Esophagus muscularis mucosa (tissue), 4 donors: ENCODE results near the gene NTF3. TPM values are rescaled to one million over a fixed set of nuclear protein-coding genes. Genes with fewer than 3 reads are reported as not detected.
A peak's percentile ranks its signal among the peaks of the same experiment; 100 is the strongest.

ENCODE experiments used
- DNase-seq: peaks from one replicate; pipeline ENCODE4 v3.0.0-alpha.2; 2017; ENCODE audit errors: extremely low spot score
- H3K27ac ChIP-seq, 4 donors: fragments of 200-600 bp; sonication (generic); replicated peaks in 1 of 4; 1 replicate in 3 of 4; 2 replicates in 1 of 4; pipeline ENCODE4 v1.5.1; 2016 to 2019; ENCODE audit warnings: mild to moderate bottlenecking in 1 of 4
- H3K27me3 ChIP-seq, 4 donors: fragments of 200-600 bp; sonication (generic); one replicate each; pipeline versions ENCODE4 v1.5.1 to v1.6.0; 2016 to 2019
- H3K36me3 ChIP-seq, 4 donors: fragments of 200-600 bp; sonication (generic); one replicate each; pipeline ENCODE4 v1.5.1; 2016 to 2019
- H3K4me1 ChIP-seq, 4 donors: fragments of 200-600 bp; sonication (generic); one replicate each; pipeline ENCODE4 v1.5.1; 2016 to 2019
- H3K4me3 ChIP-seq, 4 donors: fragments of 200-600 bp; sonication (generic); 1 replicate in 2 of 4; 2 replicates in 2 of 4; pipeline ENCODE4 v1.5.1; 2016 to 2019; ENCODE audit warnings: mild to moderate bottlenecking in 4 of 4, moderate library complexity in 1 of 4
- H3K9me3 ChIP-seq, 4 donors: fragments of 200-600 bp; sonication (generic); 1 replicate in 3 of 4; 2 replicates in 1 of 4; pipeline ENCODE4 v1.5.1; 2016 to 2019
- EP300 ChIP-seq: sonication (generic); formaldehyde crosslinking; IDR thresholded peaks from one replicate; pipeline ENCODE4 v1.6.1; 2017; ENCODE audit warnings: antibody characterized with exemption
- POLR2A ChIP-seq: fragments of 450-650 bp; IDR thresholded peaks from one replicate; pipeline ENCODE4 v1.6.1; 2017; ENCODE audit warnings: antibody characterized with exemption, moderate library complexity, mild to moderate bottlenecking, low read depth
- POLR2AphosphoS5 ChIP-seq, 2 donors: sonication (generic); formaldehyde crosslinking; IDR thresholded peaks; one replicate each; pipeline ENCODE4 v1.6.1; 2017; ENCODE audit warnings: antibody characterized with exemption in 2 of 2
- WGBS: methylation state at CpG from one replicate; pipeline ENCODE4 v1.1.5; 2018; 5-methylcytosine and 5-hydroxymethylcytosine counted together
- intact Hi-C: fragments of 100-400 bp; cut with DNase I; formaldehyde crosslinking; loops from one replicate; pipeline ENCODE4 v1.15.1; 2023
- total RNA-seq, 4 donors: library from RNA; depleted of rRNA; stranded (reverse); fragments of >200 nt; gene quantifications; one replicate each; pipeline versions ENCODE4 v1.1.0 to v1.2.1, GENCODE V29; 2016
- TF ChIP-seq, protein P1 (sequence below), 3 experiments: fragments of 200-600 bp in 2 of 3; fragments of 450-650 bp in 1 of 3; sonication (generic) in 2 of 3; IDR thresholded peaks; one replicate each; pipeline ENCODE4 v1.5.1; 2017 to 2019; ENCODE audit warnings: antibody characterized with exemption in 3 of 3, mild to moderate bottlenecking in 2 of 3, moderate library complexity in 1 of 3

NTF3 gene
- total RNA-seq, 4 donors from 2014 or later: 0.71 to 1.2 (median 1.0) TPM; not detected in 1

DNA sequence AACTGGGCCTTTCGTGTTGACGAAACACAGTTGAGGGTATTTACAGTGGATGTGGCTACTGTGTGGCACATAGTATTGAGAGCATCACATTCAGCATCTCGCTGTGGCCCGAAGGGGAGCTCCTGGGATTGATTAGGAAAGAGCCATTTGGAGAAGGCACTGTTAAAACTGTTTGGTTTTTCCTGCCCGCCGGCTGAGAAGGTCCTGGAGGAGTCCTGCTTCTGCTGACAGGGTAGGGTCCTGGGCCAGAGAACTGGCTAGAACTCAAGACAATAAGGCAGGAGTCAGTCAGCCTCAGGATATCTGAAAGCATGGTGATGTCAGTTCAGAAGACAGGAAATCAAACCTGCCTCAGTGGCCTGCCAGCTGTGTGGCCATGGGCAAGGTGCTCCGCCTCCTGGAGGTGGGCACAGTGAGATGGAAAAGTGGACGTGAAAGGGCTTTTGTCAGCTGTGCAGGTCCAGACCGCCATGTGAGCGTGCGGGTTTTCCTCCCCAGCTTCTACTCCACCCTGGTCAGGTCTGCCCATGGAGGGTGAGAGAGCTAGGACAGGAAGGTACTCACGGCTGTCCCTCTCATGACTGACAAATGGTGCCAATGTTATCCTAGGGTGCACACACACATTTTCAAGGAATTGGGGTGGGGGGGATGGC, 92.3 kb downstream of the NTF3 start:
- no peaks in the 10 kb centered on the region for H3K36me3 ChIP-seq
- H3K27me3 ChIP-seq: no peaks in the 10 kb centered on the region
- TF ChIP-seq POLR2A (no peak), EP300 (no peak), POLR2AphosphoS5 (IDR thresholded peaks at IDR 0.05) (no peak)
- TF ChIP-seq, protein P1, sequence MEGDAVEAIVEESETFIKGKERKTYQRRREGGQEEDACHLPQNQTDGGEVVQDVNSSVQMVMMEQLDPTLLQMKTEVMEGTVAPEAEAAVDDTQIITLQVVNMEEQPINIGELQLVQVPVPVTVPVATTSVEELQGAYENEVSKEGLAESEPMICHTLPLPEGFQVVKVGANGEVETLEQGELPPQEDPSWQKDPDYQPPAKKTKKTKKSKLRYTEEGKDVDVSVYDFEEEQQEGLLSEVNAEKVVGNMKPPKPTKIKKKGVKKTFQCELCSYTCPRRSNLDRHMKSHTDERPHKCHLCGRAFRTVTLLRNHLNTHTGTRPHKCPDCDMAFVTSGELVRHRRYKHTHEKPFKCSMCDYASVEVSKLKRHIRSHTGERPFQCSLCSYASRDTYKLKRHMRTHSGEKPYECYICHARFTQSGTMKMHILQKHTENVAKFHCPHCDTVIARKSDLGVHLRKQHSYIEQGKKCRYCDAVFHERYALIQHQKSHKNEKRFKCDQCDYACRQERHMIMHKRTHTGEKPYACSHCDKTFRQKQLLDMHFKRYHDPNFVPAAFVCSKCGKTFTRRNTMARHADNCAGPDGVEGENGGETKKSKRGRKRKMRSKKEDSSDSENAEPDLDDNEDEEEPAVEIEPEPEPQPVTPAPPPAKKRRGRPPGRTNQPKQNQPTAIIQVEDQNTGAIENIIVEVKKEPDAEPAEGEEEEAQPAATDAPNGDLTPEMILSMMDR (IDR thresholded peaks at IDR 0.05): no peak
- no peaks in the 10 kb centered on the region for H3K4me1 ChIP-seq
- intact Hi-C loops: no loop called here
- WGBS: 92% methylated on average over 12 of the region's 12 CpGs
- no peak overlapping the region for H3K4me3 ChIP-seq
- no peaks in the 10 kb centered on the region for H3K9me3 ChIP-seq
- H3K27ac ChIP-seq: no peak overlapping the region
- DNase-seq: peak; percentile 87

DNA sequence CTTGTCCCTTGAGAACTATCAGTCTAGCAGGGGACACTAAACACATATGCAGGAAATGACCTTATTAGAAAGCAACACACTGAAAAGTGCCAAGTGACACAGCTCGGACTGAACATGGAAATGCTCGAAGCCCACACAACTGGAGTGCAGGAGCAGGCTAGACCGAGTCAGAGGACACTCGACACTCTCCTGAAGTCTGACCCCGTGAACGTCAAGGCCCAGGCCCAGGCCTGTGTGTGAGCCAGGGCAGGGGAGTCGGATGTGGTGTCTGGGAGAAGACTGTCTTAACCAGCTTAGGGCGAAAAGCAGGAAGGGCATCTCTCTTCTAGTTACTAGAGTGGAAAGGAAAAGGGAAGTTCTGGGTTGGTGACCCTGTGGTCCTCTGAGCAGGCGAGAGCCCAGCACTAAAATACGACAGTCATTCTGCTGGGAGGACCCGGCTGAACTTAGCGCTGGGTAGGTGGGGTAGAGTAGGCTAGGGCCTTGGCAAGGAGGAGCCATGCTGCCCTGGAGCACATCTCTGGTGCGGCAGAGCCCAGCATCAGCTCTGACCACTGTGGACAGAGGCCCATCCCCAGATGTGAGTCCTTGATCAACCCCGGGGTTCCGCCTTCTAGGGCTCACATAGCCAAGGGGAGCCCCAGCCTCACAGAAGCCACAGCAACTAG, 93.0 kb downstream of the NTF3 start:
- no peak for TF ChIP-seq POLR2AphosphoS5 (IDR thresholded peaks at IDR 0.05)
- TF ChIP-seq, protein P1 (IDR thresholded peaks at IDR 0.05): no peak
- TF ChIP-seq POLR2A: no peak
- TF ChIP-seq EP300: no peak
- no peaks in the 10 kb centered on the region for H3K4me1 ChIP-seq
- peak; percentile 89 for DNase-seq
- H3K27me3 ChIP-seq: no peaks in the 10 kb centered on the region
- no peak overlapping the region for H3K4me3 ChIP-seq
- intact Hi-C loops: no loop called here
- 87% methylated on average over 15 of the region's 15 CpGs for WGBS
- no peaks in the 10 kb centered on the region for H3K9me3 ChIP-seq
- H3K27ac ChIP-seq: no peak overlapping the region
- no peaks in the 10 kb centered on the region for H3K36me3 ChIP-seq

DNA sequence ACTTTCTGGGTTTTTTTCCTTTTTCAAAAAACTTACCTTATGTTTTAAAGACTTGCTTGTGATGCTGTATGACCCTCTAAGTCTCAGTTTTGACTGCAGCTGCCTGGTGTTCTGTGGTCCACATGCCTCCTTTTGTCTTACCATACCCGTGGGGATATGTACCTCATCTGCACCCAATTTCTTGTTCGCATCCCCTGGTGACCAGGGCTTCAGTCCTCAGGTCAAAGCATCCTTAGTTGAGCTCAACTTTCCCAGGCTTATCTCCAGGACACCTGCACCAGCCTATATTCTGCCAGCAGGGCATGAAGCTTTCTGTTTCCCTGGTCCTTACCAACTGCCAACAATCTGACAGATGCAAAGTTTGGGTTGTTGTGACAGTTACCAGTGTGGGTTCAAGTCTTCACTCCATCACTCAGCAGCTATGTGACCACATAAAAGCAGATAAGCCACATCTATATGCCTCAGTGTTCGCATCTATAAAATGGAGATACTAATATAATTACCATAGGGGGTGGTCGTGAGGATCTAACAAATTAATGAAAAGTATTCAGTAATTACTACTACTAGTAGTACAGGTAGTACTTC, 94.0 kb downstream of the NTF3 start:
- intact Hi-C loops: no loop called here
- DNase-seq: peak; percentile 78
- H3K9me3 ChIP-seq: no peaks in the 10 kb centered on the region
- H3K27me3 ChIP-seq: no peaks in the 10 kb centered on the region
- H3K4me3 ChIP-seq: no peak overlapping the region
- no peaks in the 10 kb centered on the region for H3K4me1 ChIP-seq
- TF ChIP-seq, protein P1 (IDR thresholded peaks at IDR 0.05): no peak
- TF ChIP-seq POLR2A (no peak), POLR2AphosphoS5 (IDR thresholded peaks at IDR 0.05) (no peak), EP300 (no peak)
- H3K36me3 ChIP-seq: no peaks in the 10 kb centered on the region
- H3K27ac ChIP-seq: no peak overlapping the region
- 85% methylated on average over 4 of the region's 4 CpGs for WGBS

DNA sequence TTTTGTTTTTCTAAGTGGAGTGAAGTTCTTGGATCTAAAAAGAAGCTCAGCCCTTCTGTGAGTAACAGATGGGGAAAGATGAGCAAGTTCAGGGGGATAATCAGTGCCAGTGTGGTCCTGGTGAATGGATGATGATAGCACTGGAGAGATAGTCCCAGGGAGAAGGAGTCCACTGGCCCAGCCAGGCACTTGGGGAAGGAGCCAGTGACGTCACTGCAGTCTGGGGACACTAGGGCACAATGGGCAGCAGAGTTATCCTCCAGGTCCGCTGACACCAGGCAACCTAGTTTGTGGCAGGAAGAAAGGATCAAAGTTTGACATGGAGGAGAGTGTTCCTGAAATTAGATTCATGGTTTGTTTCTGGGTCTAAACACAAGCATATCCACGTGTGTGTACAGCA, 101.5 kb downstream of the NTF3 start:
- WGBS: 90% methylated on average over 3 of the region's 3 CpGs
- Histone ChIP-seq H3K27ac (no peak overlapping the region), H3K4me1 (no peaks in the 10 kb centered on the region), H3K9me3 (peaks cover 0 to 3% (median 0%) of the 10 kb centered on the region in 4 donors), H3K4me3 (no peak overlapping the region), H3K36me3 (no peaks in the 10 kb centered on the region), H3K27me3 (no peaks in the 10 kb centered on the region)
- TF ChIP-seq POLR2AphosphoS5 (IDR thresholded peaks at IDR 0.05): no peak
- no peak for TF ChIP-seq EP300
- TF ChIP-seq POLR2A: no peak
- TF ChIP-seq, protein P1 (IDR thresholded peaks at IDR 0.05): no peak
- peak; percentile 62 for DNase-seq
- intact Hi-C loops: no loop called here
